HepG2 (cell line): ENCODE data around the gene OR10A3. TPM values are rescaled to one million over a fixed set of nuclear protein-coding genes. Genes with fewer than 3 reads are reported as not detected.

Source experiments
- CREB3 ChIP-seq: sonication (generic); formaldehyde crosslinking; IDR thresholded peaks from 2 replicates; pipeline ENCODE4 v1.5.0; 2020; ENCODE audit warnings: missing genetic modification reagents
- HHEX ChIP-seq: IDR thresholded peaks from 2 replicates; pipeline ENCODE4 v1.6.1; 2016; ENCODE audit warnings: control low read depth
- HIC2 ChIP-seq: sonication (generic); formaldehyde crosslinking; IDR thresholded peaks from 2 replicates; pipeline ENCODE4 v1.9.0; 2022; ENCODE audit warnings: low read depth, missing genetic modification reagents
- HNRNPUL1 ChIP-seq: fragments of 200-400 bp; formaldehyde crosslinking; IDR thresholded peaks from 2 replicates; pipeline ENCODE4 v1.6.1; 2017; ENCODE audit warnings: low read depth, mild to moderate bottlenecking, low read length, moderate library complexity
- IRX3 ChIP-seq: sonication (generic); formaldehyde crosslinking; IDR thresholded peaks from 2 replicates; pipeline ENCODE4 v1.8.1; 2023; ENCODE audit warnings: mild to moderate bottlenecking, low read depth, missing genetic modification reagents, borderline replicate concordance
- LRRFIP1 ChIP-seq: sonication (generic); formaldehyde crosslinking; conservative IDR thresholded peaks from 2 replicates; pipeline ENCODE4 v1.4.0; 2020; ENCODE audit warnings: missing genetic modification reagents
- MED1 ChIP-seq: sonication (generic); formaldehyde crosslinking; IDR thresholded peaks from 2 replicates; pipeline ENCODE4 v1.4.0; 2020; ENCODE audit warnings: missing genetic modification reagents
- SALL1 ChIP-seq: sonication (generic); formaldehyde crosslinking; IDR thresholded peaks from 2 replicates; pipeline ENCODE4 v1.8.0; 2022; ENCODE audit warnings: mild to moderate bottlenecking, missing genetic modification reagents
- SMARCE1 ChIP-seq: fragments of 450-650 bp; IDR thresholded peaks from 2 replicates; pipeline ENCODE4 v1.6.1; 2017; ENCODE audit warnings: borderline replicate concordance
- SMYD3 ChIP-seq: sonication (generic); formaldehyde crosslinking; IDR thresholded peaks from 2 replicates; pipeline ENCODE4 v1.8.1; 2023; ENCODE audit warnings: mild to moderate bottlenecking, missing genetic modification reagents
- SRSF1 ChIP-seq: fragments of 200-400 bp; formaldehyde crosslinking; optimal IDR thresholded peaks from 2 replicates; pipeline ENCODE3; 2017; ENCODE audit warnings: mild to moderate bottlenecking, low read depth, low read length, moderate library complexity
- ZC3H4 ChIP-seq: sonication (generic); formaldehyde crosslinking; IDR thresholded peaks from 2 replicates; pipeline ENCODE4 v1.4.0; 2020; ENCODE audit warnings: missing genetic modification reagents, borderline replicate concordance
- ZFP36 ChIP-seq: fragments of 150-350 bp; IDR thresholded peaks from 2 replicates; pipeline ENCODE4 v1.6.1; 2018; ENCODE audit warnings: borderline replicate concordance, low read length, low read depth; ENCODE audit not compliant: partially characterized antibody
- ZMYM4 ChIP-seq: sonication (generic); formaldehyde crosslinking; IDR thresholded peaks from 2 replicates; pipeline ENCODE4 v1.8.1; 2023; ENCODE audit warnings: mild to moderate bottlenecking, missing genetic modification reagents
- ZNF230 ChIP-seq: sonication (generic); formaldehyde crosslinking; IDR thresholded peaks from 2 replicates; pipeline ENCODE4 v1.4.0; 2020; ENCODE audit warnings: mild to moderate bottlenecking, missing genetic modification reagents
- ZNF44 ChIP-seq: sonication (generic); formaldehyde crosslinking; IDR thresholded peaks from 2 replicates; pipeline ENCODE4 v1.5.1; 2020; ENCODE audit warnings: mild to moderate bottlenecking, missing genetic modification reagents
- ZNF75D ChIP-seq: sonication (generic); formaldehyde crosslinking; IDR thresholded peaks from 2 replicates; pipeline ENCODE4 v1.8.1; 2023; ENCODE audit warnings: missing genetic modification reagents, mild to moderate bottlenecking, borderline replicate concordance
- ZNF850 ChIP-seq: sonication (generic); formaldehyde crosslinking; conservative IDR thresholded peaks from 2 replicates; pipeline ENCODE4 v1.9.0; 2021; ENCODE audit warnings: mild to moderate bottlenecking, missing genetic modification reagents
- polyA plus RNA-seq, 8 experiments: library from polyadenylated mRNA; depleted of rRNA in 3 of 8; stranded (reverse) in 7 of 8; unstranded in 1 of 8; fragments of >200 nt; fragmentation: Illumina TruSeq in 4 of 8; extraction: Trizol in 4 of 8; gene quantifications; 2 replicates each; pipeline versions ENCODE4 v1.2.1 to v1.2.3, GENCODE V29; 2011 to 2016; ENCODE audit warnings: low read depth in 4 of 8, missing spikeins in 1 of 8, mixed read lengths in 1 of 8; ENCODE audit not compliant: insufficient read depth in 1 of 8
- total RNA-seq, 5 experiments: library from RNA; depleted of rRNA; stranded (reverse); fragments of >200 nt; fragmentation: Illumina TruSeq; extraction: Trizol; gene quantifications; 2 replicates each; pipeline ENCODE4 v1.2.3, GENCODE V29; 2016; ENCODE audit warnings: low read depth in 1 of 5
- TF ChIP-seq, protein P1 (sequence below): sonication (generic); formaldehyde crosslinking; IDR thresholded peaks from 2 replicates; pipeline ENCODE4 v1.4.0; 2020; ENCODE audit warnings: missing genetic modification reagents
- TF ChIP-seq, protein P2 (sequence below): sonication (generic); formaldehyde crosslinking; IDR thresholded peaks from 2 replicates; pipeline ENCODE4 v1.8.0; 2022; ENCODE audit warnings: low read depth, missing genetic modification reagents

OR10A3 gene
- total and polyA plus RNA-seq, 2 of the 13 experiments (the other 11 are each of a cell fraction or from before 2014, with no cell fraction given) = not detected

DNA sequence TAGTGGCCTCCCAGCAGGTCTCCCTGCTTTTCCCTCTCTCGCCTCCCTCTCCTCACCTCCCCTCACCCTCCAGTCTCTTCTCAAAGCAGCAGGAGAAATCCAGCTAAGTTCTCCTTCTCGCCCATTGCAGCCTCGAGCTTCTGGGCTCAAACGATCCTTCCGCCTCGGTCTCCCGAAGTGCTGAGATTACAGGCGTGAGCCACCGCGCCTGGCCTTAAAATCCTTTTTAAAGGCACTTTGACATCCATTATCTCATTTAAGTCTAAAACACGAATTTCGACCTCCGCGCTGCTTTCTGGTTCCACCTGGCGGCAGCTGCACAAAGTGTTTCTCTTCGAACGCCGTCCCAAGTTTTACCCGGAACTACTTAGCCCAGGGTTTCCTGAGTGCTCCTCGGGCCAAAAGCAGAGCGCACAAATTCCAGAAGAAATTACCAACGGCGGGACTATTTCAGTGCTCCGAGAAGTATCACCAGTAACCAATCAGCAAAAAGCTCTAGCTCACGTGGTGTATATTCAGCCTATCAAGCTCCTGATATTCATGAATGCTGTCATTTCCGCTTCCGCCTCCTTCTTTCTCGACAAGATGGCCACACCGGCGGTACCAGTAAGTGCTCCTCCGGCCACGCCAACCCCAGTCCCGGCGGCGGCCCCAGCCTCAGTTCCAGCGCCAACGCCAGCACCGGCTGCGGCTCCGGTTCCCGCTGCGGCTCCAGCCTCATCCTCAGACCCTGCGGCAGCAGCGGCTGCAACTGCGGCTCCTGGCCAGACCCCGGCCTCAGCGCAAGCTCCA, 45.5 kb upstream of the OR10A3 start, which contains the start of gene EIF3F (continued):
- TF ChIP-seq, protein P1, sequence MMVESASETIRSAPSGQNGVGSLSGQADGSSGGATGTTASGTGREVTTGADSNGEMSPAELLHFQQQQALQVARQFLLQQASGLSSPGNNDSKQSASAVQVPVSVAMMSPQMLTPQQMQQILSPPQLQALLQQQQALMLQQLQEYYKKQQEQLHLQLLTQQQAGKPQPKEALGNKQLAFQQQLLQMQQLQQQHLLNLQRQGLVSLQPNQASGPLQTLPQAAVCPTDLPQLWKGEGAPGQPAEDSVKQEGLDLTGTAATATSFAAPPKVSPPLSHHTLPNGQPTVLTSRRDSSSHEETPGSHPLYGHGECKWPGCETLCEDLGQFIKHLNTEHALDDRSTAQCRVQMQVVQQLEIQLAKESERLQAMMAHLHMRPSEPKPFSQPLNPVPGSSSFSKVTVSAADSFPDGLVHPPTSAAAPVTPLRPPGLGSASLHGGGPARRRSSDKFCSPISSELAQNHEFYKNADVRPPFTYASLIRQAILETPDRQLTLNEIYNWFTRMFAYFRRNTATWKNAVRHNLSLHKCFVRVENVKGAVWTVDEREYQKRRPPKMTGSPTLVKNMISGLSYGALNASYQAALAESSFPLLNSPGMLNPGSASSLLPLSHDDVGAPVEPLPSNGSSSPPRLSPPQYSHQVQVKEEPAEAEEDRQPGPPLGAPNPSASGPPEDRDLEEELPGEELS (CRISPR knock-in tag) = peak; percentile 63
- TF ChIP-seq HHEX (CRISPR knock-in tag) = no peak
- TF ChIP-seq SMARCE1 = no peak
- TF ChIP-seq ZFP36 = no peak
- TF ChIP-seq, protein P2, sequence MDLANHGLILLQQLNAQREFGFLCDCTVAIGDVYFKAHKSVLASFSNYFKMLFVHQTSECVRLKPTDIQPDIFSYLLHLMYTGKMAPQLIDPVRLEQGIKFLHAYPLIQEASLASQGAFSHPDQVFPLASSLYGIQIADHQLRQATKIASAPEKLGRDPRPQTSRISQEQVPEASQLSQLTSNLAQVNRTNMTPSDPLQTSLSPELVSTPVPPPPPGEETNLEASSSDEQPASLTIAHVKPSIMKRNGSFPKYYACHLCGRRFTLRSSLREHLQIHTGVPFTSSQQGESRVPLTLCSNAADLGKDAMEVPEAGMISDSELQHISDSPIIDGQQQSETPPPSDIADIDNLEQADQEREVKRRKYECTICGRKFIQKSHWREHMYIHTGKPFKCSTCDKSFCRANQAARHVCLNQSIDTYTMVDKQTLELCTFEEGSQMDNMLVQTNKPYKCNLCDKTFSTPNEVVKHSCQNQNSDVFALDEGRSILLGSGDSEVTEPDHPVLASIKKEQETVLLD (CRISPR knock-in tag) = no peak
- TF ChIP-seq MED1 = peak; percentile 81
- TF ChIP-seq HIC2 (CRISPR knock-in tag) = no peak
- peak; percentile 57; the same call in 1 of the 2 replicates for TF ChIP-seq ZNF230 (CRISPR knock-in tag)
- TF ChIP-seq ZMYM4 (CRISPR knock-in tag) = peak; percentile 97
- TF ChIP-seq IRX3 (CRISPR knock-in tag) = no peak
- TF ChIP-seq SMYD3 (CRISPR knock-in tag) = no peak
- TF ChIP-seq LRRFIP1 (CRISPR knock-in tag) = no peak
- TF ChIP-seq ZC3H4 = no peak
- no peak for TF ChIP-seq CREB3 (CRISPR knock-in tag)
- no peak for TF ChIP-seq ZNF850 (CRISPR knock-in tag)
- TF ChIP-seq ZNF44 (CRISPR knock-in tag) = no peak
- TF ChIP-seq SRSF1 = peak; percentile 79
- TF ChIP-seq ZNF75D (CRISPR knock-in tag) = no peak
- peak; percentile 71 for TF ChIP-seq SALL1
- TF ChIP-seq HNRNPUL1 = no peak
